Stimulated activated CD4-positive, alpha-beta T cell treated with anti-CD3 and anti-CD28 coated beads, Interleukin-1b, Interleukin-23, amount 100 ng/mL, for 4 hours (primary cell): Measurements from ENCODE around the gene BPIFB6.
A peak's percentile ranks its signal among the peaks of the same experiment; 100 is the strongest.

Experiments
- DNase-seq, 2 donors: peaks; one replicate each; pipeline ENCODE4 v3.0.0-alpha.2; 2020; ENCODE audit warnings: low read depth in 2 of 2

Gene BPIFB6

GRCh38 chr20:33002087-33002808, 29.2 kb upstream of the BPIFB6 start:
- DNase-seq = no peak

- DNase-seq = no peak
Observed at GRCh38 chr20:33004141-33004751, 27.2 kb upstream of the BPIFB6 start, which contains the start of gene SUN5. SUN5 (minus strand) TSS chr20:33004433; CDS start chr20:33004340, 93 bp downstream.

- DNase-seq = peak in 1 of 2 donors; percentile 39
Observed at GRCh38 chr20:33005132-33005566, 26.3 kb upstream of the BPIFB6 start.

GRCh38 chr20:33005908-33006775, 25.3 kb upstream of the BPIFB6 start:
- DNase-seq = no peak

- no peak for DNase-seq
Observed at GRCh38 chr20:33006776-33007375, 24.6 kb upstream of the BPIFB6 start.

- no peak for DNase-seq
Observed at GRCh38 chr20:33007376-33008335, 23.8 kb upstream of the BPIFB6 start, which contains the start of gene BPIFB2. BPIFB2 (plus strand) TSS chr20:33007704; CDS start chr20:33008575, 871 bp downstream.

GRCh38 chr20:33008336-33009213, 22.9 kb upstream of the BPIFB6 start:
- DNase-seq = no peak

- no peak for DNase-seq
Observed at GRCh38 chr20:33009214-33010132, 22.0 kb upstream of the BPIFB6 start.

GRCh38 chr20:33010133-33010504, 21.3 kb upstream of the BPIFB6 start:
- no peak for DNase-seq

GRCh38 chr20:33010674-33011449, 20.6 kb upstream of the BPIFB6 start:
- DNase-seq = no peak

- DNase-seq = no peak
Observed at GRCh38 chr20:33012327-33013189, 18.9 kb upstream of the BPIFB6 start.

- no peak for DNase-seq
Observed at GRCh38 chr20:33013701-33014326, 17.6 kb upstream of the BPIFB6 start.

- no peak for DNase-seq
Observed at GRCh38 chr20:33014336-33015113, 16.9 kb upstream of the BPIFB6 start.

GRCh38 chr20:33015114-33015484, 16.3 kb upstream of the BPIFB6 start:
- DNase-seq = no peak

- no peak for DNase-seq
Observed at GRCh38 chr20:33015700-33016580, 15.5 kb upstream of the BPIFB6 start.
